PC-9 (cell line): ENCODE measurements around the gene TFF2. TPM values are rescaled to one million over a fixed set of nuclear protein-coding genes. Genes with fewer than 3 reads are reported as not detected.

Experiments
- BruUV-seq: library from RNA; stranded (reverse); fragments of 400-500 nt; replicated peaks from 2 replicates; lab custom pipeline; 2021; lab: Mats Ljungman, UMichigan
- CTCF ChIA-PET: fragments of 300-600 bp; sonication (Branson Sonifier 250); formaldehyde crosslinking; loops from one replicate; lab custom pipeline; 2022; ENCODE audit warnings: antibody characterized with exemption; lab: Charles Lee
- POLR2A ChIA-PET: fragments of 300-600 bp; sonication (Branson Sonifier 250); formaldehyde crosslinking; loops from one replicate; lab custom pipeline; 2022; ENCODE audit warnings: antibody characterized with exemption; ENCODE audit not compliant: unreplicated experiment; lab: Charles Lee
- DNase-seq, 2 experiments: peaks; one replicate each; pipeline versions ENCODE4 v3.0.0 to v3.0.0-alpha.2; 2015 to 2022; ENCODE audit warnings: mixed read lengths in 1 of 2
- H2AFZ ChIP-seq: fragments of 200-600 bp; sonication (generic); 2 replicates; pipeline ENCODE4 v1.8.1; 2017; ENCODE audit warnings: antibody characterized with exemption
- H3F3A ChIP-seq: fragments of 200-600 bp; sonication (generic); 2 replicates; pipeline ENCODE4 v1.8.1; 2017; ENCODE audit warnings: antibody characterized with exemption, mild to moderate bottlenecking, low read depth; ENCODE audit not compliant: insufficient read depth
- H3K27ac ChIP-seq: fragments of 200-600 bp; sonication (generic); 2 replicates; pipeline ENCODE4 v1.6.1; 2016; ENCODE audit warnings: mixed run types
- H3K27me3 ChIP-seq: fragments of 200-600 bp; sonication (generic); 2 replicates; pipeline ENCODE4 v1.6.1; 2016; ENCODE audit warnings: low read depth, mixed run types; ENCODE audit not compliant: insufficient read depth
- H3K36me3 ChIP-seq: fragments of 200-600 bp; sonication (generic); 2 replicates; pipeline ENCODE4 v1.6.1; 2016; ENCODE audit warnings: low read depth, mixed run types
- H3K4me1 ChIP-seq: fragments of 200-600 bp; sonication (generic); replicated peaks from 2 replicates; pipeline ENCODE4 v1.6.1; 2016; ENCODE audit warnings: mixed run types; ENCODE audit not compliant: insufficient read depth
- H3K4me2 ChIP-seq: fragments of 200-600 bp; sonication (generic); 2 replicates; pipeline ENCODE4 v1.6.1; 2017; ENCODE audit warnings: mixed run types
- H3K4me3 ChIP-seq: fragments of 200-600 bp; sonication (generic); 2 replicates; pipeline ENCODE4 v1.6.1; 2016; ENCODE audit warnings: mixed run types
- H3K79me2 ChIP-seq: fragments of 200-600 bp; sonication (generic); 2 replicates; pipeline ENCODE4 v1.6.1; 2017; ENCODE audit warnings: low read depth, mixed run types
- H3K9me2 ChIP-seq: fragments of 200-600 bp; sonication (generic); 2 replicates; pipeline ENCODE4 v1.8.1; 2017; ENCODE audit warnings: mild to moderate bottlenecking; ENCODE audit not compliant: insufficient read depth
- H3K9me3 ChIP-seq: fragments of 200-600 bp; sonication (generic); 2 replicates; pipeline ENCODE4 v1.8.1; 2016; ENCODE audit warnings: low read depth; ENCODE audit not compliant: insufficient read depth
- H4K20me1 ChIP-seq: fragments of 200-600 bp; sonication (generic); 2 replicates; pipeline ENCODE4 v1.8.1; 2017; ENCODE audit not compliant: insufficient read depth
- EZH2 ChIP-seq: fragments of 200-600 bp; sonication (generic); IDR thresholded peaks from 2 replicates; pipeline ENCODE4 v1.8.0; 2017; ENCODE audit warnings: antibody characterized with exemption, low read depth
- intact Hi-C: fragments of 100-400 bp; cut with micrococcal nuclease; formaldehyde crosslinking; loops from one replicate; pipeline ENCODE4 v1.10.0; 2022; ENCODE audit not compliant: unreplicated experiment
- total RNA-seq: library from RNA; stranded (reverse); gene quantifications from 2 replicates; pipeline ENCODE4 v1.2.3, GENCODE V29; 2021
- TF ChIP-seq, protein P1 (sequence below): fragments of 200-600 bp; sonication (generic); conservative IDR thresholded peaks from 2 replicates; pipeline ENCODE4 v1.6.1; 2017; ENCODE audit warnings: mixed run types, antibody characterized with exemption, mild to moderate bottlenecking, moderate library complexity

The TFF2 gene
- total RNA-seq, 1 experiment from 2014 or later, result 0.52 TPM

DNA sequence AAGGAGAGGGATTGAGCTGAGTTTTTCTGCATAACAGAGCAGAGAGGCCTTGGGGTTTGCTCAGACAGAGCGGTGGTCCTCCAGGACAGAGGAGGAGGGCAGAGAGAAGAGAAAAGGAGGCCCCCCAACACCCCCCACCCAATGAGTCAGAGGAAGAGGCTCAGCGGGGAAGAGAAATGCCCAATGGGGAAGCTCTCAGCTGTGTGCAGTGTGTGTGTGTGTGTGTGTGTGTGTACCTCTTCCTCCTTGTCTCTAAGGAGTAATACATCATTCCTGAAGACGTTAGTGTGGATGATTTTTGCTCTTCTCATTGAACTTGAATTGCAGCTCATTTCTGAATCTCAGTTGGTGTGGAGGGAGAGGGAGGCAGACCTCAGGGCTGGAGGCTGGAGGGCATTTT is 36.4 kb upstream of the TFF2 start:
- Histone ChIP-seq H3K4me2 (no peak overlapping the region), H3K79me2 (no peaks in the 10 kb centered on the region), H4K20me1 (no peaks in the 10 kb centered on the region), H3K9me3 (no peaks in the 10 kb centered on the region), H3K4me1 (peaks cover 18% of the 10 kb centered on the region), H3F3A (no peaks in the 10 kb centered on the region), H3K4me3 (no peak overlapping the region), H3K27ac (no peak overlapping the region), H3K27me3 (no peaks in the 10 kb centered on the region), H3K9me2 (no peaks in the 10 kb centered on the region), H2AFZ (no peak overlapping the region), H3K36me3 (no peaks in the 10 kb centered on the region)
- CTCF ChIA-PET, result no interaction called here
- intact Hi-C loops, result loop anchor here (10.0 kb wide), 1 partner anchor 128 kb away; the partner anchor contains the start of gene SLC37A1
- no peak for DNase-seq
- BruUV-seq, result no TSS peak
- no peak for TF ChIP-seq EZH2
- TF ChIP-seq, protein P1, sequence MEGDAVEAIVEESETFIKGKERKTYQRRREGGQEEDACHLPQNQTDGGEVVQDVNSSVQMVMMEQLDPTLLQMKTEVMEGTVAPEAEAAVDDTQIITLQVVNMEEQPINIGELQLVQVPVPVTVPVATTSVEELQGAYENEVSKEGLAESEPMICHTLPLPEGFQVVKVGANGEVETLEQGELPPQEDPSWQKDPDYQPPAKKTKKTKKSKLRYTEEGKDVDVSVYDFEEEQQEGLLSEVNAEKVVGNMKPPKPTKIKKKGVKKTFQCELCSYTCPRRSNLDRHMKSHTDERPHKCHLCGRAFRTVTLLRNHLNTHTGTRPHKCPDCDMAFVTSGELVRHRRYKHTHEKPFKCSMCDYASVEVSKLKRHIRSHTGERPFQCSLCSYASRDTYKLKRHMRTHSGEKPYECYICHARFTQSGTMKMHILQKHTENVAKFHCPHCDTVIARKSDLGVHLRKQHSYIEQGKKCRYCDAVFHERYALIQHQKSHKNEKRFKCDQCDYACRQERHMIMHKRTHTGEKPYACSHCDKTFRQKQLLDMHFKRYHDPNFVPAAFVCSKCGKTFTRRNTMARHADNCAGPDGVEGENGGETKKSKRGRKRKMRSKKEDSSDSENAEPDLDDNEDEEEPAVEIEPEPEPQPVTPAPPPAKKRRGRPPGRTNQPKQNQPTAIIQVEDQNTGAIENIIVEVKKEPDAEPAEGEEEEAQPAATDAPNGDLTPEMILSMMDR, result no peak
- POLR2A ChIA-PET, result no interaction called here

DNA sequence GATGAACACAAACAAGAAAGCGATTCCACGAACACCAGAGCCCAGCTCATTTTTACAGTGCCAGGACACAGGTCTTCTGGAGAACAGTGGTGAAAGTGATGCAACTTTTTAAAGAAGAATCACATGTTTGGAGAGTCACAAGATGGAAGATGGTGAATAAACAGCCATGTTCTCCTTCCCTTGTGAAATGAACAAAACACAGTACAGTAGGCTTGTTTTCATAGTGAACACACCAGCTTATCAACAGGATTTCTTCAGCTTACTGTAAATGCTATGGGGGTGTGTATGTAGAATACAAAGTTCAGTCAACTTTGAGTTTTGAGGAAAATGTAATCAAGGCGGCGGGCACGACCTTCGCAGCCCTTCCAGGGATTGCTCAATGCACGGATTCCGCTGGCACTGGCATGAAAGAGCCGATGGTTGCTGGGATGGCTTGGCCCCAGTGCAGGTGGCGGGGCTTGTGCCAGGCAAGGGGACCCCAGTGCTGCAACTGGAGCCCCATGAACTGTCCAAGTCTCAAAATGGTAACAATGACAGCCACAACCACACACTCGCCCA is 35.3 kb upstream of the TFF2 start:
- Histone ChIP-seq H3K79me2 (no peaks in the 10 kb centered on the region), H3K27ac (no peak overlapping the region), H3K4me3 (no peak overlapping the region), H2AFZ (no peak overlapping the region), H4K20me1 (no peaks in the 10 kb centered on the region), H3K27me3 (no peaks in the 10 kb centered on the region), H3K9me3 (no peaks in the 10 kb centered on the region), H3K9me2 (no peaks in the 10 kb centered on the region), H3F3A (no peaks in the 10 kb centered on the region), H3K36me3 (no peaks in the 10 kb centered on the region), H3K4me1 (peaks cover 18% of the 10 kb centered on the region), H3K4me2 (no peak overlapping the region)
- BruUV-seq, result no TSS peak
- POLR2A ChIA-PET, result no interaction called here
- CTCF ChIA-PET, result no interaction called here
- no peak for TF ChIP-seq EZH2
- TF ChIP-seq, protein P1, result no peak
- intact Hi-C loops, result loop anchor here (10.0 kb wide), 1 partner anchor 129 kb away; the partner anchor contains the start of gene SLC37A1
- DNase-seq, result no peak

DNA sequence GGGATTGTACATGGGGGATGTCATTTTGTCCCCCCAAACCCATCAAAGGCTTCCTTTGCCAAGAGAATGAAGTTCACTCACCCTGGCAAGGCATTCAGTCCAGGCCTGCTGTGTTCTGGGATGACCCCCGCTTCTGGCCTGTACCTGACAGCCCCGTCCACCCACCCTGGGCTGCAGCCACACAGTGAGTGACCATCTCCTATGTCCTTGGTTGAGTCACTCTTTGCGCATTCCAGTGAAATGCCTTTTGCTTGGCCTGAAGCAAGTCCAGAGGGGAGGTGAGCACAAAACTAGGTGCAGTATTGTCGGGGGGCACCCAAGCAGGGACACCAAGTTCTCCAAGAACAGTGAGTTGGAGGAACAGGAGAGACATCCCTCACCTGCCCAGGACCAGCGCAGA is 34.8 kb upstream of the TFF2 start:
- H3K27me3 ChIP-seq, result no peaks in the 10 kb centered on the region
- H3K4me2 ChIP-seq, result no peak overlapping the region
- TF ChIP-seq EZH2, result no peak
- TF ChIP-seq, protein P1, result no peak
- H3K4me1 ChIP-seq, result peaks cover 18% of the 10 kb centered on the region
- no TSS peak for BruUV-seq
- POLR2A ChIA-PET, result no interaction called here
- CTCF ChIA-PET, result no interaction called here
- no peaks in the 10 kb centered on the region for H3K36me3 ChIP-seq
- no peaks in the 10 kb centered on the region for H3K9me2 ChIP-seq
- DNase-seq, result no peak
- intact Hi-C loops, result loop anchor here (10.0 kb wide), 1 partner anchor 129 kb away; the partner anchor contains the start of gene SLC37A1
- H3K9me3 ChIP-seq, result no peaks in the 10 kb centered on the region
- H4K20me1 ChIP-seq, result no peaks in the 10 kb centered on the region
- no peak overlapping the region for H3K27ac ChIP-seq
- H3K4me3 ChIP-seq, result no peak overlapping the region
- H3F3A ChIP-seq, result no peaks in the 10 kb centered on the region
- H2AFZ ChIP-seq, result no peak overlapping the region
- no peaks in the 10 kb centered on the region for H3K79me2 ChIP-seq
